Spleen (tissue), 11 donors: ENCODE results near the gene GALNT15. TPM values are rescaled to one million over a fixed set of nuclear protein-coding genes. Genes with fewer than 3 reads are reported as not detected.

ENCODE experiments used
- DNase-seq: peaks from one replicate; pipeline ENCODE4 v3.0.0-alpha.2; 2020
- H3K27ac ChIP-seq, 8 donors: fragments of 200-600 bp; sonication (generic) in 7 of 8; 1 replicate in 4 of 8; 2 replicates in 4 of 8; pipeline versions ENCODE4 v1.5.0 to v1.8.0; 2016 to 2021; ENCODE audit warnings: inconsistent platforms in 4 of 8, mild to moderate bottlenecking in 4 of 8, moderate library complexity in 1 of 8
- H3K27me3 ChIP-seq, 7 donors: fragments of 200-600 bp; sonication (generic) in 6 of 7; replicated peaks in 1 of 7; 1 replicate in 4 of 7; 2 replicates in 3 of 7; pipeline versions ENCODE4 v1.5.0 to v1.8.0; 2016 to 2021; ENCODE audit warnings: inconsistent platforms in 3 of 7, mild to moderate bottlenecking in 1 of 7
- H3K36me3 ChIP-seq, 6 donors: fragments of 200-600 bp; sonication (generic) in 5 of 6; 1 replicate in 4 of 6; 2 replicates in 2 of 6; pipeline versions ENCODE4 v1.5.0 to v1.8.0; 2016 to 2021; ENCODE audit warnings: inconsistent platforms in 2 of 6
- H3K4me1 ChIP-seq, 6 donors: fragments of 200-600 bp; sonication (generic) in 5 of 6; 1 replicate in 3 of 6; 2 replicates in 3 of 6; pipeline versions ENCODE4 v1.5.0 to v1.8.0; 2016 to 2021; ENCODE audit warnings: inconsistent platforms in 3 of 6
- H3K4me3 ChIP-seq, 8 donors: fragments of 200-600 bp; sonication (generic) in 7 of 8; 1 replicate in 4 of 8; 2 replicates in 4 of 8; pipeline versions ENCODE4 v1.5.0 to v1.8.0; 2016 to 2021; ENCODE audit warnings: inconsistent platforms in 4 of 8, mild to moderate bottlenecking in 4 of 8, moderate library complexity in 2 of 8
- H3K9me3 ChIP-seq, 8 donors: fragments of 200-600 bp; sonication (generic) in 7 of 8; 1 replicate in 4 of 8; 2 replicates in 4 of 8; pipeline versions ENCODE4 v1.5.0 to v1.8.0; 2016 to 2021; ENCODE audit warnings: inconsistent platforms in 4 of 8
- POLR2A ChIP-seq, 3 donors: fragments of 450-650 bp; IDR thresholded peaks; one replicate each; pipeline ENCODE4 v1.5.1; 2017; ENCODE audit warnings: antibody characterized with exemption in 3 of 3, mild to moderate bottlenecking in 1 of 3
- POLR2AphosphoS5 ChIP-seq, 3 donors: sonication (generic); formaldehyde crosslinking; IDR thresholded peaks; one replicate each; pipeline ENCODE4 v1.5.1; 2017; ENCODE audit warnings: antibody characterized with exemption in 3 of 3
- WGBS, 5 donors: extraction: QIAGEN DNeasy Blood & Tissue Kit in 3 of 5; methylation state at CpG; one replicate each; pipeline versions ENCODE4 v1.1.5 to v1.1.7; 2013 to 2018; 5-methylcytosine and 5-hydroxymethylcytosine counted together
- intact Hi-C: fragments of 100-400 bp; cut with DNase I; formaldehyde crosslinking; loops from one replicate; pipeline ENCODE4 v1.15.0; 2023; ENCODE audit warnings: low total_unique reads
- polyA plus RNA-seq, 3 donors: library from polyadenylated mRNA; stranded (reverse); fragments of 200-250 nt; gene quantifications; one replicate each; pipeline ENCODE4 v1.2.1, GENCODE V29; 2013
- total RNA-seq, 7 donors: library from RNA; depleted of rRNA in 3 of 7; stranded (reverse); fragments of >200 nt in 3 of 7; fragmentation: NEBNext Ultra II Directional in 4 of 7; extraction: Animal tissue kit (Norgen Biotek cat#: 25700) in 4 of 7; gene quantifications; one replicate each; pipeline versions ENCODE4 v1.1.0 to v1.2.1, GENCODE V29; 2016 to 2021
- TF ChIP-seq, protein P1 (sequence below), 11 experiments: fragments of 200-600 bp in 7 of 11; fragments of 450-650 bp in 4 of 11; sonication (generic) in 4 of 11; IDR thresholded peaks in 8 of 11; conservative IDR thresholded peaks in 3 of 11; 1 replicate in 7 of 11; 2 replicates in 4 of 11; pipeline versions ENCODE4 v1.4.0 to v1.8.0; 2016 to 2021; ENCODE audit warnings: antibody characterized with exemption in 11 of 11, inconsistent platforms in 4 of 11, mild to moderate bottlenecking in 1 of 11
- donor health status: healthy with polysubstance abuse.
- donor health status: DM: no; HTN: no; CAD: no; lungs with moderate emphysema.
- donor health status: DM: no; HTN: no; CAD: no.
- donor health status: Bipolar disorder and iron deficiency.
- donor health status: healthy.
- donor health status: DM: no; HTN: no; CAD: no.
- donor health status: DM: yes; HTN: yes; CAD: no.

GALNT15 gene
- total and polyA plus RNA-seq, 10 donors = 2.5 to 147 (median 42.1) TPM

DNA sequence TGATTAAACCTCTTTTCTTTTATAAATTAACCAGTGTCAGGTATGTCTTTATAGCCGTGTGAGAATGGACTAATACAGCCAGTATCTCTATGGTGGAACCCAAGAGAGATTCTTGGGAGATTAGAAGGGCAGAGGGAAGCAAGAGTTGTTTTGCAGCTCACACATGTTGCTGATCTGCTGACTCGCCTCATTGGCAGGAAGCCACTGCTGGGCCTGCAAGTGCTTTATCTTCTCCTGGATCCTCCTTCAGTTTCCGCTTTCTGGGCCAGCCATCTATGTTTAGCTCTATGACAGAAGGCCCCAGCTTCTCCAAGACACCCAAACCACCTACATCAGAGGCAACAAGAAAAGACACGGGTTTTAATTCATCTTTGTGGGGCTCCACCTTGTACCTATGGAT lies 23.4 kb upstream of the GALNT15 start:
- Histone ChIP-seq H3K27me3 (no peaks in the 10 kb centered on the region), H3K4me1 (no peaks in the 10 kb centered on the region), H3K9me3 (peaks cover 0 to 26% (median 15%) of the 10 kb centered on the region in 8 donors), H3K4me3 (no peak overlapping the region), H3K36me3 (no peaks in the 10 kb centered on the region), H3K27ac (no peak overlapping the region)
- intact Hi-C loops = no loop called here
- no peak for DNase-seq
- TF ChIP-seq POLR2AphosphoS5 (IDR thresholded peaks at IDR 0.05) (no peak), POLR2A (IDR thresholded peaks at IDR 0.05) (no peak)
- TF ChIP-seq, protein P1, sequence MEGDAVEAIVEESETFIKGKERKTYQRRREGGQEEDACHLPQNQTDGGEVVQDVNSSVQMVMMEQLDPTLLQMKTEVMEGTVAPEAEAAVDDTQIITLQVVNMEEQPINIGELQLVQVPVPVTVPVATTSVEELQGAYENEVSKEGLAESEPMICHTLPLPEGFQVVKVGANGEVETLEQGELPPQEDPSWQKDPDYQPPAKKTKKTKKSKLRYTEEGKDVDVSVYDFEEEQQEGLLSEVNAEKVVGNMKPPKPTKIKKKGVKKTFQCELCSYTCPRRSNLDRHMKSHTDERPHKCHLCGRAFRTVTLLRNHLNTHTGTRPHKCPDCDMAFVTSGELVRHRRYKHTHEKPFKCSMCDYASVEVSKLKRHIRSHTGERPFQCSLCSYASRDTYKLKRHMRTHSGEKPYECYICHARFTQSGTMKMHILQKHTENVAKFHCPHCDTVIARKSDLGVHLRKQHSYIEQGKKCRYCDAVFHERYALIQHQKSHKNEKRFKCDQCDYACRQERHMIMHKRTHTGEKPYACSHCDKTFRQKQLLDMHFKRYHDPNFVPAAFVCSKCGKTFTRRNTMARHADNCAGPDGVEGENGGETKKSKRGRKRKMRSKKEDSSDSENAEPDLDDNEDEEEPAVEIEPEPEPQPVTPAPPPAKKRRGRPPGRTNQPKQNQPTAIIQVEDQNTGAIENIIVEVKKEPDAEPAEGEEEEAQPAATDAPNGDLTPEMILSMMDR (IDR thresholded peaks at IDR 0.05 in 8 of 11, conservative IDR thresholded peaks at IDR 0.05 in 3 of 11) = no peak
- whole genome bisulfite sequencing, 5 donors = 39 to 60% (median 47%) methylated on average over 4 of the region's 4 CpGs

DNA sequence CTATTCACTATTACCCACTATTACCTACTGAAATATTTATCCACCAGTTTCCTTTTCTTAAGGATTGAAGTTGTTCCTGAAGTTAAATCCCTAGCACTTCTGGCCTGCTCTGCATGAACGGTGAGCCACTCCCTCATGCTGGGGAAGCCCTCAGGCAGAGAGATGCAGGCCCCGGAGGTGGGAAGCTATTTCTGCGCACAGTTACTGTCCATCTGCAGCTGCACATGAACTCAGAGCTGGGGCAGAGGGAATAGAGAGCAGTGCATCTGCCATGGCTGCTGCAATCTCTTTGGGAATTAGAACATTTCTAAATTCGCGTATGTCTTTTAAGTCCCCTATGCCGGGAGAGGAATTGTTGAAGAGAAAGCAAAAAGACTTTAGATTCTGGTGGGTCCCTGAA lies 6.3 kb upstream of the GALNT15 start:
- H3K27me3 ChIP-seq = peaks cover 0 to 8% (median 0%) of the 10 kb centered on the region in 7 donors
- H3K4me1 ChIP-seq = no peaks in the 10 kb centered on the region
- TF ChIP-seq, protein P1 (IDR thresholded peaks at IDR 0.05 in 8 of 11, conservative IDR thresholded peaks at IDR 0.05 in 3 of 11) = no peak
- TF ChIP-seq POLR2AphosphoS5 (IDR thresholded peaks at IDR 0.05) (no peak), POLR2A (IDR thresholded peaks at IDR 0.05) (no peak)
- H3K27ac ChIP-seq = no peak overlapping the region
- DNase-seq = no peak
- no peak overlapping the region for H3K4me3 ChIP-seq
- intact Hi-C loops = no loop called here
- H3K9me3 ChIP-seq = peaks cover 0 to 13% (median 6%) of the 10 kb centered on the region in 8 donors
- H3K36me3 ChIP-seq = no peaks in the 10 kb centered on the region
- WGBS, 5 donors = 92 to 97% (median 94%) methylated on average over 6 of the region's 6 CpGs

DNA sequence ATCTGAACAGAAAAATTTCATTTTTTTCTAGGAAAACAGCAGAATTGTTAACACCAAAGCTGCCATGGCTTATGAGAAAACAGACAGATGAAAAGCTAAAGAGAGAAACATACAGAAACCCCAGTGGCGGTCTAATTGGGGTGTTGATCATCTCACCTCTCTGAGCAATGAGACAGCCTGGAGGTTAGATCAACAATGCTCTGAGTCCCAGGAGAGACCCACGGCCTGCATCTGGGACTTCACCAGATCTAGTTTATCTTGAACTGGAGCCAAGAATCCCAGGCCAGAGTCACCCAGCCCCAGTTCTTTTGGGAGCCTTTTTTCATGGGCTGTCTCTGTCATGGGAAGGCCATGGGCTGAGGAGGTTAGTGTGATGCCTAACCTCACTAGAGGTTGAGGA lies 3.5 kb upstream of the GALNT15 start:
- Histone ChIP-seq H3K9me3 (no peaks in the 10 kb centered on the region), H3K4me3 (no peak overlapping the region), H3K27me3 (peaks cover 0 to 7% (median 0%) of the 10 kb centered on the region in 7 donors), H3K4me1 (peaks cover 0 to 17% (median 2%) of the 10 kb centered on the region in 6 donors), H3K36me3 (no peaks in the 10 kb centered on the region), H3K27ac (no peak overlapping the region)
- TF ChIP-seq, protein P1 (IDR thresholded peaks at IDR 0.05 in 8 of 11, conservative IDR thresholded peaks at IDR 0.05 in 3 of 11) = no peak
- no peak for TF ChIP-seq POLR2AphosphoS5 (IDR thresholded peaks at IDR 0.05)
- TF ChIP-seq POLR2A (IDR thresholded peaks at IDR 0.05) = no peak
- WGBS, 5 donors = 81 to 90% (median 83%) methylated on average over 2 of the region's 2 CpGs
- DNase-seq = no peak
- intact Hi-C loops = loop anchor here (10.0 kb wide), 1 partner anchor 536 kb away; no protein-coding TSS in a partner anchor

DNA sequence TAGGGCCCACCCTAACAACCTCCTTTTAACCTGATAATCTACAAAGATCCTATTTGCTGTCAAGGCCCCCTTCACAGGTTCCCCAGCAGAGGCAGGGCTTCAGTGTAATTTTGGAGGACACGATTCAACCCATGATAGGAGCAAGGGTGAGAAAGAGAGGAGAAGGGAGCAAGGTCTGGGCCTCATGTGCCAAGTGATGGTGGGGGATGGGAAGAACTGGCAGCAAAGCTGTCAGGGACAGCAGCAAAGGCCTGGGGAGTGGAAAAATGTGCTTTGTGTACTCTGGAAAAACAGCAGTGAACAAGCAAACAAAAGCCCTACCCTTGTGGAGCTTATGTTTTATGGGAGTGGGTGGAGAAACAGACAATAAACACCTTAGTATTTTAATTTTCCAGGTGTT lies 2.7 kb upstream of the GALNT15 start:
- no peak overlapping the region for H3K27ac ChIP-seq
- intact Hi-C loops = loop anchor here (10.0 kb wide), 1 partner anchor 537 kb away; no protein-coding TSS in a partner anchor
- peaks cover 0 to 14% (median 0%) of the 10 kb centered on the region in 7 donors for H3K27me3 ChIP-seq
- no peak overlapping the region for H3K4me3 ChIP-seq
- no peaks in the 10 kb centered on the region for H3K9me3 ChIP-seq
- no peak for TF ChIP-seq POLR2A (IDR thresholded peaks at IDR 0.05)
- TF ChIP-seq POLR2AphosphoS5 (IDR thresholded peaks at IDR 0.05) = no peak
- TF ChIP-seq, protein P1 (IDR thresholded peaks at IDR 0.05 in 8 of 11, conservative IDR thresholded peaks at IDR 0.05 in 3 of 11) = no peak
- no peak for DNase-seq
- whole genome bisulfite sequencing, 5 donors = 64 to 82% (median 66%) methylated on average over 1 of the region's 1 CpG
- H3K36me3 ChIP-seq = no peaks in the 10 kb centered on the region
- H3K4me1 ChIP-seq = peaks cover 0 to 20% (median 2%) of the 10 kb centered on the region in 6 donors
